Natural killer cell treated with Interleukin-12 subunit alpha and Interleukin-12 subunit beta and Interleukin-15 and Interleukin-18, amount 100 ng/mL, for 72 hours (primary cell): ENCODE data around the gene PARP9. TPM values are rescaled to one million over a fixed set of nuclear protein-coding genes. Genes with fewer than 3 reads are reported as not detected.
A peak's percentile ranks its signal among the peaks of the same experiment; 100 is the strongest.

Source experiments
- ATAC-seq, 2 donors: fragments of 150-1000 bp; cut with Tn5 transposase in 1 of 2; sonication (Bioruptor Pico), chemical (Tn5 transposase) in 1 of 2; 2 replicates each; pipeline ENCODE4 v1.10.0; 2021
- DNase-seq: peaks from one replicate; pipeline ENCODE4 v3.0.0; 2022; ENCODE audit warnings: low spot score
- H3K27ac Mint-ChIP-seq, 2 donors: 1 replicate in 1 of 2; 2 replicates in 1 of 2; pipeline ENCODE4 v1.8.0; 2022; ENCODE audit warnings: mixed read lengths in 2 of 2, mild to moderate bottlenecking in 1 of 2, moderate library complexity in 1 of 2
- H3K27me3 Mint-ChIP-seq, 2 donors: 1 replicate in 1 of 2; 2 replicates in 1 of 2; pipeline ENCODE4 v1.8.0; 2022; ENCODE audit warnings: mixed read lengths in 2 of 2
- H3K36me3 Mint-ChIP-seq: one replicate; pipeline ENCODE4 v1.8.0; 2022; ENCODE audit warnings: mixed read lengths
- H3K4me1 Mint-ChIP-seq, 2 donors: 1 replicate in 1 of 2; 2 replicates in 1 of 2; pipeline ENCODE4 v1.8.0; 2022; ENCODE audit warnings: low read depth in 2 of 2, mixed read lengths in 2 of 2, mild to moderate bottlenecking in 1 of 2
- H3K4me3 Mint-ChIP-seq: one replicate; pipeline ENCODE4 v1.8.0; 2022; ENCODE audit warnings: mixed read lengths
- H3K9me3 Mint-ChIP-seq: 2 replicates; pipeline ENCODE4 v1.8.0; 2022; ENCODE audit warnings: mixed read lengths
- total RNA-seq, 2 donors: library from RNA; stranded (reverse); gene quantifications; one replicate each; pipeline ENCODE4 v1.2.3, GENCODE V29; 2022

Gene PARP9
- 10 to 100 TPM; 45.5 to 61.7 TPM for total RNA-seq

DNA sequence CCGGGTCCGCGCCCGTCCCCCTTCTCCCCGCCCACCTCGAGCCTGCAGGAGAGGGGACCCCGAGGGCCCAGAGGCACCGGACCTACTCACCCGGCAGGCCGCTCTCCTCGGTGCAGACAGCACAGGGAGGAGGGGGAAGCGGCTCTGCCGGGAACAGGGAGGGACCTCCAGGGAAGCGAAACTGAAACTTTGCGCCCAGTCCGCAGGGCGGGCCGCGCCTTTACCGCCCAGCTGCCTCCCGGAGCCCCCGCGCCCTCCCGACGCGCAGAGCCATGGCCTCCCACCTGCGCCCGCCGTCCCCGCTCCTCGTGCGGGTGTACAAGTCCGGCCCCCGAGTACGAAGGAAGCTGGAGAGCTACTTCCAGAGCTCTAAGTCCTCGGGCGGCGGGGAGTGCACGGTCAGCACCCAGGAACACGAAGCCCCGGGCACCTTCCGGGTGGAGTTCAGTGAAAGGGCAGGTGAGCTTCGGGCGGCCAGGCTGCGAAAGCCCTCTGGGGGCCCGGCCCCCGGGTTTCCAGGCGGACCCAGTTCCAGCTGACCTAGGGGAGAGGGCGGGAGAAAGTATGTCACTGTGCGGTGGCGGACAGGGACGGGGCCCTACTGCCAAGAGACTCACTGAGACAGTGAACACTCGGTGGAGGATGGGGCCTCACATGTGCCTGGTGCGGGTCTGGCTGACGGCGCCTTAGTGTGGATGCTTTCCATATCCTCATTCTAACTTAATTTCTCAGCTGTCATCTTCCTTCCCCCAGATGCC, at the start of gene PARP9, which contains the start of gene DTX3L:
TSS of gene PARP9 (minus strand) at position 146 of the 758 bp plus-strand sequence. CDS start 4,680 bp downstream, outside the sequence.
TSS of gene DTX3L (plus strand) at position 184 of the 758 bp plus-strand sequence. CDS start at position 273, 89 bp downstream.
- Mint-ChIP-seq H3K4me1 (peaks cover 63 to 76% of the 10 kb centered on the region in 2 donors), H3K36me3 (peaks cover 32% of the 10 kb centered on the region), H3K9me3 (no peaks in the 10 kb centered on the region), H3K27me3 (no peaks in the 10 kb centered on the region), H3K27ac (peak within 1 kb of the TSS; percentile 99), H3K4me3 (peak within 1 kb of the TSS; percentile 100)
- DNase-seq (peak; percentile 93), ATAC-seq (peak; percentile 98 to 99)

- peaks cover 32% of the 10 kb centered on the region for H3K36me3 Mint-ChIP-seq
- H3K4me1 Mint-ChIP-seq, result peaks cover 22 to 33% of the 10 kb centered on the region in 2 donors
- H3K27me3 Mint-ChIP-seq, result no peaks in the 10 kb centered on the region
- H3K9me3 Mint-ChIP-seq, result peaks cover 3% of the 10 kb centered on the region
- peak overlapping the region; percentile 32 to 83 for H3K27ac Mint-ChIP-seq
- ATAC-seq (no peak), DNase-seq (no peak)
- H3K4me3 Mint-ChIP-seq, result no peak overlapping the region
Measured at GRCh38 chr3:122612696-122613095, 48.6 kb upstream of the PARP9 start.

DNA sequence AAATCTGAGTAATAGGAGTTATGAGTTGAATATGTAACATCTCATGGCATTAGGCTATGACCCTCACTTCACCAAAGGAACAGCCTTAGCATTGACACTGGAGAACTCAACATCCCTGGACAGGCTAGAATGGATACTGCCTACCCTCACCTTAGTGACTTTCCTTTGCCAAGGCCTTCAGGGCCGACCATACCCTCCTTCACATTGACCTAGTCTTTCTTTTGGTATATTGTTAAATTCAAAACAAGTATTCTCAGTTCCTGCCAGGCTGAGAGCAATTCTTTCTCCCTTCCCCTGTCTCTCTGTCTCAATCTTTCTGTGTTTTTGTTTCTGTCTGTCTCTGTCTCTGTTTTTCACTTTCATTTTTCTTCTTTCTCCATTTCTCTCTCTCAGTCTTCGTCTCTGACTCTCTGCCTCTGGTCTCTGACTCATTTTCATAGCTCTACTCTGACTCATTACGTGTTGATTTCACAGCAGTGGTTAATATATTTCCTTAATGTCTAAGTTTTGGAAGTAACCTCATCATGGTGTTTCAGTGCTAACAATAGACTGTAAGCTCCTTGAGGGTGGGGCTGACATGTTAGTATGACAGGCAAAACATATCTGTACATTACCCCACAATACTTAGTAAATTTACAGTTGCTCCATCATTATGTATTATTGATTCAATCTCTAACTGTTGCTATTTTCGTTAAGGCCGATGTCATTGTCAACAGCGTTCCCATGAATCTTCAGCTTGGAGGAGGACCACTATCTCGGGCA, 45.9 kb upstream of the PARP9 start:
- Mint-ChIP-seq H3K27me3 (no peaks in the 10 kb centered on the region), H3K4me3 (peak overlapping the region; percentile 66), H3K4me1 (peaks cover 25 to 32% of the 10 kb centered on the region in 2 donors), H3K36me3 (peaks cover 26% of the 10 kb centered on the region), H3K27ac (peak overlapping the region; percentile 66 to 83), H3K9me3 (peaks cover 3% of the 10 kb centered on the region)
- DNase-seq, result peak; percentile 64
- ATAC-seq, result peak; percentile 96 to 98

DNA sequence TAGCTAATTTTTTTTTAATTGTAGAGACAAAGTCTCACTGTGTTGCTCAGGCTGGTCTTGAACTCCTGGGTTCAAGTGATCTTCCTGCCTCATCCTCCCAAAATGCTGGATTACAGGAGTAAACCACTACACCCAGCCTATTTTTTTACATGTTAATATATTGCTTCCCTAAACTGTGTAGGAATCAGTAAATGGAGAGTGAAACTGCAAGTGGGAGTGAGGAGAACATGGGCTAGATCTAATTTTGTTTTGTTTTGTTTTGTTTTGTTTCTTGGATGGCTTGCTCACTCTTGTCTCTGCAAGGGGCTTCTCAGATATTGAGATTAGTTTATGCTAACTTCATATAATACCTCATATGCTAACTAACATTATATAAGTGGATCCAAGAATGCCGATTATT, 44.8 kb upstream of the PARP9 start:
- Mint-ChIP-seq H3K4me3 (peak overlapping the region; percentile 2), H3K36me3 (peaks cover 28% of the 10 kb centered on the region), H3K27me3 (no peaks in the 10 kb centered on the region), H3K9me3 (peaks cover 3% of the 10 kb centered on the region), H3K27ac (peak overlapping the region; percentile 66 to 83), H3K4me1 (peaks cover 27 to 37% of the 10 kb centered on the region in 2 donors)
- DNase-seq (no peak), ATAC-seq (no peak)

- no peak overlapping the region for H3K4me3 Mint-ChIP-seq
- peaks cover 43 to 45% of the 10 kb centered on the region in 2 donors for H3K4me1 Mint-ChIP-seq
- H3K27ac Mint-ChIP-seq, result peak overlapping the region in 1 of 2 donors; percentile 34
- H3K27me3 Mint-ChIP-seq, result no peaks in the 10 kb centered on the region
- no peak for DNase-seq
- peaks cover 23% of the 10 kb centered on the region for H3K36me3 Mint-ChIP-seq
- ATAC-seq, result no peak
- H3K9me3 Mint-ChIP-seq, result peaks cover 3% of the 10 kb centered on the region
Measured at GRCh38 chr3:122606330-122606729, 42.2 kb upstream of the PARP9 start.

- Mint-ChIP-seq H3K36me3 (peaks cover 14% of the 10 kb centered on the region), H3K27ac (no peak overlapping the region), H3K9me3 (no peaks in the 10 kb centered on the region), H3K4me1 (peaks cover 39 to 46% of the 10 kb centered on the region in 2 donors), H3K27me3 (no peaks in the 10 kb centered on the region), H3K4me3 (no peak overlapping the region)
- DNase-seq (no peak), ATAC-seq (no peak)
Measured at GRCh38 chr3:122603056-122603455, 39.0 kb upstream of the PARP9 start.

GRCh38 chr3:122602011-122602710, 38.1 kb upstream of the PARP9 start:
- Mint-ChIP-seq H3K4me1 (peaks cover 34 to 42% of the 10 kb centered on the region in 2 donors), H3K27me3 (no peaks in the 10 kb centered on the region), H3K9me3 (no peaks in the 10 kb centered on the region), H3K27ac (no peak overlapping the region), H3K36me3 (peaks cover 9% of the 10 kb centered on the region), H3K4me3 (no peak overlapping the region)
- ATAC-seq (no peak), DNase-seq (no peak)

DNA sequence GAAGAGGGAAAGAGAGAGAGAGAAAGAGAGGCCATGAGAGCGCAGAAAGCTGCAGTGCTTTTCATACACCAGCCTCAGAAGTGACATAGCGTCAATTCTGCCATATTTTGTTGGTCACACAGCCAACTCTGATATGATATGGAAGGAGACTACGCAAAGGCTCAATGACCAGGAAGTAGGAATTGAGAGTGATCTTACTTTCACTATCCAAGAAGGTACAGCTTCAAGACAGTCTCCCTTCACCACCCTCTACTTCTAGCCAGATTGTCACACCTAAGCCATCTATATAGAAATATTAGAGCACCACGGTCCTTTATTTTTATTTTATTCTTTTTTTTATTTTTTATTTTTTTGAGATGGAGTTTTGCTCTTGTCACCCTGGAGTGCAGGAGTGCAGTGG, 34.5 kb upstream of the PARP9 start:
- Mint-ChIP-seq H3K4me1 (peaks cover 37 to 44% of the 10 kb centered on the region in 2 donors), H3K27me3 (no peaks in the 10 kb centered on the region), H3K9me3 (peaks cover 2% of the 10 kb centered on the region), H3K4me3 (peak overlapping the region; percentile 50), H3K36me3 (peaks cover 12% of the 10 kb centered on the region), H3K27ac (peak overlapping the region in 1 of 2 donors; percentile 78)
- ATAC-seq (no peak), DNase-seq (no peak)

- no peak for DNase-seq
- ATAC-seq, result no peak
Measured at GRCh38 chr3:122598151-122598550, 34.1 kb upstream of the PARP9 start.

GRCh38 chr3:122594025-122594424, 29.9 kb upstream of the PARP9 start:
- DNase-seq (no peak), ATAC-seq (no peak)
- Mint-ChIP-seq H3K27me3 (no peaks in the 10 kb centered on the region), H3K36me3 (peaks cover 9% of the 10 kb centered on the region), H3K4me1 (peaks cover 23 to 24% of the 10 kb centered on the region in 2 donors), H3K27ac (no peak overlapping the region), H3K9me3 (peaks cover 2% of the 10 kb centered on the region), H3K4me3 (no peak overlapping the region)

More at GRCh38 chr3:122598151-122598550, 34.1 kb upstream of the PARP9 start:
- Mint-ChIP-seq H3K36me3 (peaks cover 9% of the 10 kb centered on the region), H3K27ac (peak overlapping the region in 1 of 2 donors; percentile 78), H3K4me3 (peak overlapping the region; percentile 50), H3K27me3 (no peaks in the 10 kb centered on the region), H3K4me1 (peaks cover 33 to 41% of the 10 kb centered on the region in 2 donors), H3K9me3 (peaks cover 2% of the 10 kb centered on the region)

DNA sequence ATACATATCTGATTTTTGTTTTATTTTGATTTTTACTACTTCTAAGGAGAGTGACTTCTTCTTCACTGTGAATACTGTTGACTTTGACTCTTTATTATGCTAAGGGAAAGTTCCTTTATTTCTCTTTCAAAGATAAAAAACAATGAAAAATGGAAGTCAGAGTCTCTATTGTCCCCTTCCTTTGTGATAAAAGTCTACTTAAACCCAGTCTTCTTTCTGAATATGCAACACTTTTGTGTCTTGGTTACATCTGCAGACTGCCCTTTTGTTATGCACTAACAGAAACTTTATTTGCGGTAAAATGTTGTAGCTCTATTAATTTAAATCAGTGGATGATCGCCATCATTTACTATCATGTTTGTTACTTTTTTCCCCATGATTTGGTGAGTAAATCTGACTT, 26.5 kb upstream of the PARP9 start:
- H3K4me1 Mint-ChIP-seq, result peaks cover 34% of the 10 kb centered on the region in 2 donors
- DNase-seq (no peak), ATAC-seq (no peak)
- no peaks in the 10 kb centered on the region for H3K9me3 Mint-ChIP-seq
- H3K27me3 Mint-ChIP-seq, result no peaks in the 10 kb centered on the region
- peaks cover 4% of the 10 kb centered on the region for H3K36me3 Mint-ChIP-seq
- peak overlapping the region; percentile 17 for H3K4me3 Mint-ChIP-seq
- H3K27ac Mint-ChIP-seq, result peak overlapping the region in 1 of 2 donors; percentile 14

DNA sequence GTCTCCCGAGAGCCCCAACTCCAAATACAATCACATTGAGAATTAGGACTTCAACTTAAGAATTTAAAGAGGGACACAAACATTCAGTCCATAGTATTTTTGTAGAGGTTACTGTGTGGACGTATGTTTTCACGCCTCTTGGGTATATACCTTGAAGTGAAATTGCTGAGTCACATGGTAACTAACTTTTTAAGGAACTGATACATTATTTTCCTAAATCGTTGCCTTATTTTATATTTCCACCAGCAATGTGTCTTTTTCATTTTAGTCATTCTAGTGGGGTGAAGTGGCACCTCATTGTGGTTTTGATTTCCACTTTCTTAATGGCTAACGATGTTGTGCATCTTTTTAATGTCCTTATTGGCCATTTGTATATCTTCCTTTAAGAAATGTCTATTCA, 25.2 kb upstream of the PARP9 start:
- H3K4me1 Mint-ChIP-seq, result peaks cover 31 to 37% of the 10 kb centered on the region in 2 donors
- peak overlapping the region; percentile 29 to 57 for H3K27ac Mint-ChIP-seq
- H3K9me3 Mint-ChIP-seq, result no peaks in the 10 kb centered on the region
- peaks cover 1% of the 10 kb centered on the region for H3K36me3 Mint-ChIP-seq
- ATAC-seq, result peak in 1 of 2 donors; percentile 76
- no peak for DNase-seq
- peak overlapping the region; percentile 56 for H3K4me3 Mint-ChIP-seq
- H3K27me3 Mint-ChIP-seq, result no peaks in the 10 kb centered on the region

DNA sequence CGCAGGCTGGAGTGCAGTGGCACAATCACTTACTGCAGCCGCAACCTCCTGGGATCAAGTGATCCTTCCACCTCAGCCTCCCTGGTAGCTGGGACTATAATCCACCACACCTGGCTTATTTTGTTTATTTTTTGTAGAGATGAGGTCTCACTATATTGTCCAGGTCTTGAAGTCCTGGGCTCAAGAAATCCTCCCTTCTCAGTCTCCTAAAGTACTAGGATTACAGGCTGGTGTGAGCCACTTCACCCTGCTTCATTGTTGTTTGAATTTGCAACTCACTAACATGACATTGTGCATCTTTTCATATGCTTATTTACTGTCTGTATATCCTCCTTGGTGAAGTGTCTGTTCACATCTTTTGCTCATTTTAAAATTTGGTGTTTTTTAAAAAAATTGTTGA, 23.5 kb upstream of the PARP9 start:
- peaks cover 46 to 47% of the 10 kb centered on the region in 2 donors for H3K4me1 Mint-ChIP-seq
- DNase-seq, result no peak
- no peak for ATAC-seq
- no peak overlapping the region for H3K4me3 Mint-ChIP-seq
- peaks cover 19% of the 10 kb centered on the region for H3K36me3 Mint-ChIP-seq
- peak overlapping the region in 1 of 2 donors; percentile 51 for H3K27ac Mint-ChIP-seq
- H3K27me3 Mint-ChIP-seq, result no peaks in the 10 kb centered on the region
- no peaks in the 10 kb centered on the region for H3K9me3 Mint-ChIP-seq
